Measurements from ENCODE around the gene HIGD1A. TPM values are rescaled to one million over a fixed set of nuclear protein-coding genes. Genes with fewer than 3 reads are reported as not detected.
A peak's percentile ranks its signal among the peaks of the same experiment; 100 is the strongest.

The HIGD1A gene
- polyA plus RNA-seq, 1 experiment, result 225 TPM

GRCh38 chr3:42795621-42796181 lies 8.6 kb downstream of the HIGD1A start:
- no peak for TF ChIP-seq CTCF (IDR thresholded peaks at IDR 0.05; ENCODE audit: low read depth, low read length)
- POLR2A ChIA-PET, result interaction anchor here (0.6 to 1.0 kb wide), 2 partner anchors 44 to 205 kb away, joined by 3 read pairs; partner anchors contain the start of gene SS18L2

GRCh38 chr3:42790714-42791229 lies 13.5 kb downstream of the HIGD1A start:
- ChIA-PET CTCF (no interaction called here), POLR2A (no interaction called here)
- H3K27me3 ChIP-seq (ENCODE audit: control insufficient read depth, insufficient read depth, low read length), result no peaks in the 10 kb centered on the region
- H3K9me3 ChIP-seq (ENCODE audit: control insufficient read depth, insufficient read depth, low read length), result no peaks in the 10 kb centered on the region
- no peak overlapping the region for H3K4me3 ChIP-seq (ENCODE audit: low read depth, low read length)
- no peak overlapping the region for H3K27ac ChIP-seq (ENCODE audit: low read depth, low read length)
- DNase-seq (ENCODE audit: low read depth, low spot score), result no peak
- TF ChIP-seq CTCF (IDR thresholded peaks at IDR 0.05; ENCODE audit: low read depth, low read length), result no peak

More at GRCh38 chr3:42795621-42796181, 8.6 kb downstream of the HIGD1A start:
- H3K27ac ChIP-seq (ENCODE audit: low read depth, low read length), result no peak overlapping the region
- H3K9me3 ChIP-seq (ENCODE audit: control insufficient read depth, insufficient read depth, low read length), result no peaks in the 10 kb centered on the region
- no peak for DNase-seq (ENCODE audit: low read depth, low spot score)
- no peak overlapping the region for H3K4me3 ChIP-seq (ENCODE audit: low read depth, low read length)
- H3K27me3 ChIP-seq (ENCODE audit: control insufficient read depth, insufficient read depth, low read length), result no peaks in the 10 kb centered on the region
- CTCF ChIA-PET, result interaction anchor here (1.0 to 4.6 kb wide), 2 partner anchors 16 to 44 kb away, joined by 4 to 28 read pairs; no protein-coding TSS in a partner anchor

DNA sequence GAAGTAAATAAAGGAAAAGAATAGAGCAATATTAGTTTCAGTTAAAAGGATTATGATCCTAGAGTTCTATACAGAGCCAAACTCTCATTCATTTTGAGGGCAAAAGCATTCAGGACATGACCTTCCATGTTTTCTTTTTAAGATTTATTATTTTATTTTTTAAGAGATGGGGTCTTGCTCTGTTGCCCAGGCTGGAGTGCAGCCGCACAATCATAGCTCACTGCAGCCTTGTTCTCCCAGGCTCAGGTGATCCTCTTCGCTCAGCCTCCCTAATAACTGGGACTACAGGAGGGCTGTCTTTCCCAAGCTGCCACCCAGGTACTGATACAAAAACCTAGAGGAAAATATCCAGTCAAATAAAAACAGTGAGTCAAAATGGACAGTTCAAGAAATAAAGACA lies 17.7 kb downstream of the HIGD1A start:
- no peak overlapping the region for H3K4me3 ChIP-seq (ENCODE audit: low read depth, low read length)

GRCh38 chr3:42786212-42786611 lies 18.1 kb downstream of the HIGD1A start:
- no peak for TF ChIP-seq CTCF (IDR thresholded peaks at IDR 0.05; ENCODE audit: low read depth, low read length)
- H3K4me3 ChIP-seq (ENCODE audit: low read depth, low read length), result no peak overlapping the region
- DNase-seq (ENCODE audit: low read depth, low spot score), result no peak
- no peak overlapping the region for H3K27ac ChIP-seq (ENCODE audit: low read depth, low read length)
- ChIA-PET POLR2A (no interaction called here), CTCF (no interaction called here)
- no peaks in the 10 kb centered on the region for H3K27me3 ChIP-seq (ENCODE audit: control insufficient read depth, insufficient read depth, low read length)
- H3K9me3 ChIP-seq (ENCODE audit: control insufficient read depth, insufficient read depth, low read length), result no peaks in the 10 kb centered on the region

More for the DNA sequence above, 17.7 kb downstream of the HIGD1A start:
- DNase-seq (ENCODE audit: low read depth, low spot score), result no peak
- Histone ChIP-seq H3K27ac (ENCODE audit: low read depth, low read length) (no peak overlapping the region), H3K27me3 (ENCODE audit: control insufficient read depth, insufficient read depth, low read length) (no peaks in the 10 kb centered on the region), H3K9me3 (ENCODE audit: control insufficient read depth, insufficient read depth, low read length) (no peaks in the 10 kb centered on the region)
- CTCF ChIA-PET, result no interaction called here
- POLR2A ChIA-PET, result no interaction called here
- no peak for TF ChIP-seq CTCF (IDR thresholded peaks at IDR 0.05; ENCODE audit: low read depth, low read length)

GRCh38 chr3:42780892-42781700 lies 23.2 kb downstream of the HIGD1A start:
- no peak overlapping the region for H3K27ac ChIP-seq (ENCODE audit: low read depth, low read length)
- no peaks in the 10 kb centered on the region for H3K9me3 ChIP-seq (ENCODE audit: control insufficient read depth, insufficient read depth, low read length)
- ChIA-PET POLR2A (no interaction called here), CTCF (interaction anchor here (0.7 to 3.2 kb wide), 16 partner anchors 12 to 1582 kb away, joined by 3 to 37 read pairs (median 4); partner anchors contain the start of gene HIGD1A)
- no peaks in the 10 kb centered on the region for H3K27me3 ChIP-seq (ENCODE audit: control insufficient read depth, insufficient read depth, low read length)
- no peak overlapping the region for H3K4me3 ChIP-seq (ENCODE audit: low read depth, low read length)
- DNase-seq (ENCODE audit: low read depth, low spot score), result no peak
- peak; percentile 72 for TF ChIP-seq CTCF (IDR thresholded peaks at IDR 0.05; ENCODE audit: low read depth, low read length)

Data from AG04450 (cell line).